Measurements from ENCODE around the gene NR1D1. TPM values are rescaled to one million over a fixed set of nuclear protein-coding genes. Genes with fewer than 3 reads are reported as not detected.

NR1D1 gene
- total RNA-seq, 2 experiments from 2014 or later: 5.0 to 5.8 TPM

DNA sequence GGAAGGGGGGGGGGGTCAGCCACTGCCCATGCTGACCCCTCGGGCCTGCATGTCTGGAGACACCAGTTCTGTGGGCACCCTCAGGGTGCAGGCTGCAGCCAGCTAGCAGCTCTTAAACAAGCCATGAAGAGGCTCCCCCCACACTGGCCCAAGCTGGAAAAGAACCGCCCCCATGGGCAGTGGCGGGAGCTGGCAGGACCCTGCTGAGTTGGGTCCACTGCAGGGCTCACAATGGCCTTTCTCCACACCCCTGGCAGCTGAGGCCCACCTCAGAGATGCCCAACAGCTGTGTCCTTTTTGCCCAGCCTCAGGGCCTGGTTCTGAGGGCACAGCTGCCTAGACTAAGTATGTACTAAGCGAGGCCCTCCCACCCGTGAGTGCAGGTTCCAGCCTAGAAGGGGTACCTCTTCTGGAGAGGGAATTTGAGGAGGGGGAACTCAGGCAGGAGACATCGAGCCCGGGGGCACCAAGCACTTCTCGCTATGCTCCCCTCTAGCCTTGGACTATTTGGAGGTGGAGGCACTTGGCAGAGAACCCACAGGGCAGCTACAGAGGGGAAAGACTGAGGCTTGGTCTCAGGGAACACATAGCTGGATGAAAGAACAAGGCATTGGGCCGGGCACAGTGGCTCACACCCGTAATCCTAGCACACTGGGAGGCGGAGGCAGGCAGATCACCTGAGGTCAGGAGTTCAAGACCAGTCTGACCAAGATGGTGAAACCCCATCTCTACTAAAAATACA, 34.4 kb downstream of the NR1D1 start:
- ATAC-seq (ENCODE audit: low read depth) (no peak), DNase-seq (no peak)
- POLR2A ChIA-PET: interaction anchor here (0.5 to 1.5 kb wide), 5 partner anchors 12 to 1797 kb away, joined by 3 to 4 read pairs (median 4); partner anchors contain the start of genes CASC3 and MED24
- H3K9me3 Mint-ChIP-seq: no peaks in the 10 kb centered on the region
- peaks cover 27% of the 10 kb centered on the region for H3K27me3 Mint-ChIP-seq
- no peaks in the 10 kb centered on the region for H3K36me3 Mint-ChIP-seq
- no peak overlapping the region for H3K4me3 Mint-ChIP-seq
- H3K27ac Mint-ChIP-seq: no peak overlapping the region
- peaks cover 55% of the 10 kb centered on the region for H3K4me1 Mint-ChIP-seq

DNA sequence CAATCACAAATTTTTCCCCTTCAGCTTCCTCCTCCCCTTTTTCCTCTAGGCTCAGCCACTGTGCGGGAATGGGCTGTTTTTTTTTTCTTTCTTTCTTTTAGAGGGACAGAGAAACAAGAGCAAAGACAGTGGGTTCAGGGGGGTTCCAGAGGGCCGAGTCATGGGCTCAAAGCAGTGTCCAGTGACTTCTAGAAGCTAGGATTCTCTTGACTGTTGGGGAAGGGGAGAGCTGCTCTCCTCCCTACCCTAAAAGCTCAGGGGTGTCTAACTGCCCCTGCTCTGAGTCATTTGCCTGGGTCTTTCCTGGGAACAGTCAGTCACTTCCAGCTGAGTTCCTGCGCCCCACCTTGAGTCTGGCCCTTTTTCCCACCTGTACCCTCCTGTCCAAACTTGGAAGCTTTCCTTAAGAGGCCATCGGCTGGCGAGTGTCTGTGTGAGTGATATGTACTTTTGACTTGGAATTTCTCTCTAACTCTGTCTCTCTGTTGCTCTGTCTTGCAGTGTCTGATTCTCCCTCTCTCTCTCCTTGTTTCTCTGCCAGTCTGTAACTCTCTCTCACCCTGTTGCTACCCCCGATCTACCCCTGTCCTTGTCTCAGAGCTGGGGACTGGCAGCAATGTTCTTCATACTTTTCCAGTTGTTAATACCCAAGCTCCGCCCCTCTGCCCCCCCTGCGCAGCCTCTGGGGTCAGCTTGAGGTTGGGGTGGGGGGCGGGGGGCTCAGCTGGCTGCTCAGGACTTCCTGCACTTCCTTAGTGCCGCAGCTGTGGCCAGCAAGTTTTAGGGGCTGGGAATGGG, 35.2 kb downstream of the NR1D1 start:
- POLR2A ChIA-PET: interaction anchor here (0.5 to 1.5 kb wide), 2 partner anchors 11 to 1798 kb away, joined by 3 to 4 read pairs; partner anchors contain the start of gene MED24
- Mint-ChIP-seq H3K4me3 (no peak overlapping the region), H3K27ac (no peak overlapping the region), H3K9me3 (no peaks in the 10 kb centered on the region), H3K36me3 (no peaks in the 10 kb centered on the region), H3K4me1 (peaks cover 51% of the 10 kb centered on the region), H3K27me3 (peaks cover 30% of the 10 kb centered on the region)
- DNase-seq: no peak
- ATAC-seq (ENCODE audit: low read depth): no peak

DNA sequence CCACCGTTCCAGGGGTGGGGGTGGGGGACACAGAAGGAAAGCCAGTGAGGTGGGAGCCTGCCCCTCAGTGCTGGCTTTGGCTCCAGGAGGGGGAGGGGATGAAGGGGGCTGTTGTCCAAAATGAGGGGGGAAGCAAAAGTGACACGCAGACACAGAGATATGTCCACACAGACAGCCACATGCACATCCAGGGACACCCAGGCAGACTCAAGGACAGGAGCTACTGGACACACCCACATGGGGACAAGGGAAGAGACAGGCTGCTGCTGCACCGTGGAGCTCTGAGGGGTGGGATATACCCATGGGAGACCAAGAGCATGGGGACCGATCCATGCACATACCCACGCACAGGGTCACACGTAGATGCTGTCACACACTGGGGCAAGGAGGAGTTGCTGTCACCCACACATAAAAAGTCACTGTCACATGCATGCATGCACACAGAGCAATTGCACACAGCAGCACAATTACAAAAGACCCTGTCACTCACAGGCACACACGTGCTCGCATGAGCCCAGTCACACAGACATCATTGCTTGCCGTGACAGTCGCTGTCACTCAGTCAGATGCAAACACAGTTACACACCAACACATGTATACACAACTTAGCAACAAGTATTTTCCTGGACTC, 36.4 kb downstream of the NR1D1 start:
- ATAC-seq (ENCODE audit: low read depth): no peak
- no peak for DNase-seq
- H3K27ac Mint-ChIP-seq: peak overlapping the region; percentile 64
- H3K9me3 Mint-ChIP-seq: no peaks in the 10 kb centered on the region
- no peaks in the 10 kb centered on the region for H3K36me3 Mint-ChIP-seq
- POLR2A ChIA-PET: interaction anchor here (1.2 to 1.5 kb wide), 3 partner anchors 10 to 49 kb away, joined by 3 to 8 read pairs (median 5); partner anchors contain the start of gene MED24
- peak overlapping the region; percentile 86 for H3K4me3 Mint-ChIP-seq
- H3K27me3 Mint-ChIP-seq: peaks cover 30% of the 10 kb centered on the region
- H3K4me1 Mint-ChIP-seq: peaks cover 40% of the 10 kb centered on the region

DNA sequence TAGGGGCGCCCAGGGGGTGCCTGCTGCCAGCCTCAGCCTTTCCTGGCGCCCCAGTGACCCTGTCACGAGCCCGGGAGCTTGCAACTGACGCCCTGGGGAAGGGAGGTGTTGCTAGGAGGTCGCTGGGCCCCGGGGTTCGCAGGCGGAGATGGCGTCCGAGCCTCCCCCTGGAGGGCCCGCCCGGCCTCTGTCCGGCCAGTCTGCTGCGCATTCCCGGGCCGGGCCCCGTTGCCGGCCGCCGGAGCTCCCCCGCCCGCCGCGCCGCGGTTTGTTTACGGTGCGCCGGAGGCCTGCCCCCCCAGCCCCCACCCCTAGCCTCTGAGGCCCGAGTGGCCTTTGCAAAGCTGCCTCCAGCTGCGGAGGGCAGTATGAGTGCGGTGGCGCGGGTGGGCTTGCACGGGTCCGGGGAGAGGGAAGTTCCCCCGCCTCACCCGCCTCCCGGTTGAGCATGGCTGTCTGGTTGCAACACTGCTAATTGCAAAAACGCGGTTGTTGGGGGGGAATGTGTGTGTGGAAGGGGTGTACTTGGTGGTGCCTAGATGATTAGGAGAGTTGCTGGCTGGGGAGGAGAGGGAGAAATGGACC, 37.1 kb downstream of the NR1D1 start:
- peaks cover 30% of the 10 kb centered on the region for H3K27me3 Mint-ChIP-seq
- peak overlapping the region; percentile 86 for H3K4me3 Mint-ChIP-seq
- ATAC-seq (ENCODE audit: low read depth): peak; percentile 41
- DNase-seq: no peak
- peak overlapping the region; percentile 64 for H3K27ac Mint-ChIP-seq
- peaks cover 35% of the 10 kb centered on the region for H3K4me1 Mint-ChIP-seq
- H3K36me3 Mint-ChIP-seq: no peaks in the 10 kb centered on the region
- no peaks in the 10 kb centered on the region for H3K9me3 Mint-ChIP-seq
- POLR2A ChIA-PET: interaction anchor here (1.2 to 1.5 kb wide), 3 partner anchors 9 to 49 kb away, joined by 3 to 8 read pairs (median 5); partner anchors contain the start of gene MED24

DNA sequence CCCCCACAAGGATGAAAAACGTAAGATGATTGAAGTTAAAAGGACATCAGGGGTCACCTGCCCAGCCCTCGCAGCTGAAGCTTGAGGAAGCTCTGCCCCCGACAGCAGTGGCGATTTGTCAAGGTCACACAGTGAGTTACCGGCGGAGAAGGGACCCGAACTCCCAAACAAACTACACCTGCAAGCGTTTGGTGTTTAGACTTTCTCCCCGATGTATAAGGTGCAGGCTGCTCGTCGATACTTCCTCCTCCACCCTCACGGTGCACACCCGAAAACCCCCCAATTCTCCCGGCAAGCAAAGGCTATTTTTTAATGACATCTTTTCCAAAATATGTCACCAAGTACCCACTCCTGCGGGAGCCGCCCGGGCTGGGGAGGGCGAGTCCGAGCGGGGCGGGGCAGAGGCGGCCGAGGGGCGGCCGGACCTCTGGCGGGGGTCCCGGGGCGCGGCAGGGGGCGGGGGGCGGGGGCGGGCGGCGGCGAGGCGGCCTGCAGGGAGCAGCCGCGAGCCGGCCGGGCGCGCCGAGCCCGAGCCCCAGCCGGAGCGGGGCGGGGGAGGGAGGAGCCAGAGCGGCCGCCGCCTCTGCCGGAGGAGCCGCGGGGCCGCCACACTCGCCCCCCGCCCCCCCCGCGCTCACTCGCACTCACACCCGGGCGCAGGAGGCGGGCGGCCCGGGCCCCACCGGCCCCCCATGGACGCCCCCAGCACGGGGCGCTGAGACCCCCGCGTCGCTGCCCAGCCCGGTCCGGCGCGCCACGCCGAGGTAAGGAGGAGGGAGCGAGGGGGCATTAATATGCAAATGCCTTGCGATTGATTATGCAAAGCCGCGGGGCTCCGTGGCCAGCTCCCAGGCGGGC, 37.8 kb downstream of the NR1D1 start, which contains the start of gene THRA:
Gene THRA (plus strand): TSS at position 637 of the 858 bp plus-strand sequence. CDS start 11,524 bp downstream, outside the sequence.
- Mint-ChIP-seq H3K4me1 (peaks cover 31% of the 10 kb centered on the region), H3K9me3 (no peaks in the 10 kb centered on the region), H3K27me3 (peaks cover 31% of the 10 kb centered on the region), H3K27ac (peak within 1 kb of the TSS; percentile 72), H3K4me3 (peak within 1 kb of the TSS; percentile 86), H3K36me3 (no peaks in the 10 kb centered on the region)
- POLR2A ChIA-PET: interaction anchor here (1.2 to 1.5 kb wide), 3 partner anchors 8 to 50 kb away, joined by 3 to 8 read pairs (median 5); partner anchors contain the start of gene MED24
- DNase-seq: peak; percentile 83
- ATAC-seq (ENCODE audit: low read depth): peak; percentile 91

DNA sequence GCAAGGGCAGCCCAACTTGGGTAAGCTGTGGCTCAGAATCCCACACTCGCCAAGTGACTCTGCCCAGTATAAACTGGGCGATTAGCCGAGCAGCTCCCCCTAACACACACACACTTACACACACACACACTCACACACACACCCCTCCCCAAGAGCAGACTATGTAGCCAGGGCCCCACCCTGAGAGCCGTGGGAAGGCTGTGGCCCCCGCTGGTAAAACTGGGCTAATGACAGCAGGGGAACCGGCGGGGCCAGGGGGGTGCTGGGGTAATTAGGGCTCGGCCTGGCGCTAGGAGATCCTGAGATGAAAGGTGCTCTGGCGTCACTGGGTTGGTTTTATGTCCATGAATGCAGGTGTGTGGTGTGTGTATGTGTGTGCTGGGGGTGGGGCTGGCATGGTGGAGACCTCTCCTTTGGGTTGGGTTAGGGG, 38.8 kb downstream of the NR1D1 start:
- Mint-ChIP-seq H3K9me3 (no peaks in the 10 kb centered on the region), H3K27me3 (peaks cover 33% of the 10 kb centered on the region), H3K4me3 (peak overlapping the region; percentile 85), H3K4me1 (peaks cover 27% of the 10 kb centered on the region), H3K36me3 (no peaks in the 10 kb centered on the region), H3K27ac (peak overlapping the region; percentile 21)
- POLR2A ChIA-PET: no interaction called here
- ATAC-seq (ENCODE audit: low read depth) (no peak), DNase-seq (no peak)

DNA sequence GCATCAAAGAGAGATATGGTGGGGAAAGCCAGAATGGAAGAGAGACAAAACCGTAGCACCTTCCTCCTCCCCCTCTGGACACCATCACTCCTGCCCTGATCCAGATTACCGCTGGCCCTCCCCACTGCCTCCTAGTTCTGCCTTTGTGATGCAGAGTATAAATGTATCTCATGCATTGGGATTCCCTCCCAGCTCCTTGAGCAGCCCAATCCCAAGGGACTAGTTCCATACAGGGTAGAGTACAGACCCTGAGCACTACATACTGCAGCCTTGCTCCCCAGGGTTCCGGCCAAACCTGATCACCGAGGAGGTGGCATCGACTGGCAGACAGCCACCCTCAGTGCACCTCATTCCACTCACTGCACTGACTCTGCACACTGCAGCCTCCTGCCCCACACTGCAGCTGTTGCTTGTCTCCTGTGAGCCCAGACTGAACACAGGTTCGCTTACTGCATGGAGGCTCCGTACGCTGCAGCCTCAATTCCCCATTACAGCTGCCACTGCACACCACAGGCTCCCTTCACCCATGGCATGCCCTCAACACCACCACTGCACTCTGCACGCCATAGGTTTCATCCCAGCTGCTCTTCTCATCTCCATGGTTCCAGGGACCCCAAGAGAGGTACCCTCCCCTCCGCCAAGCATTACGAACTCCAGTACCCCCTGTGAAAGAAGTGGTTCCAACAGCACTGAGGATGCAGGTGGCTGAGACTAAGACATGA, 39.3 kb downstream of the NR1D1 start:
- ATAC-seq (ENCODE audit: low read depth) (no peak), DNase-seq (no peak)
- Mint-ChIP-seq H3K9me3 (no peaks in the 10 kb centered on the region), H3K4me1 (peaks cover 27% of the 10 kb centered on the region), H3K36me3 (no peaks in the 10 kb centered on the region), H3K4me3 (no peak overlapping the region), H3K27me3 (peaks cover 33% of the 10 kb centered on the region), H3K27ac (no peak overlapping the region)
- POLR2A ChIA-PET: no interaction called here

DNA sequence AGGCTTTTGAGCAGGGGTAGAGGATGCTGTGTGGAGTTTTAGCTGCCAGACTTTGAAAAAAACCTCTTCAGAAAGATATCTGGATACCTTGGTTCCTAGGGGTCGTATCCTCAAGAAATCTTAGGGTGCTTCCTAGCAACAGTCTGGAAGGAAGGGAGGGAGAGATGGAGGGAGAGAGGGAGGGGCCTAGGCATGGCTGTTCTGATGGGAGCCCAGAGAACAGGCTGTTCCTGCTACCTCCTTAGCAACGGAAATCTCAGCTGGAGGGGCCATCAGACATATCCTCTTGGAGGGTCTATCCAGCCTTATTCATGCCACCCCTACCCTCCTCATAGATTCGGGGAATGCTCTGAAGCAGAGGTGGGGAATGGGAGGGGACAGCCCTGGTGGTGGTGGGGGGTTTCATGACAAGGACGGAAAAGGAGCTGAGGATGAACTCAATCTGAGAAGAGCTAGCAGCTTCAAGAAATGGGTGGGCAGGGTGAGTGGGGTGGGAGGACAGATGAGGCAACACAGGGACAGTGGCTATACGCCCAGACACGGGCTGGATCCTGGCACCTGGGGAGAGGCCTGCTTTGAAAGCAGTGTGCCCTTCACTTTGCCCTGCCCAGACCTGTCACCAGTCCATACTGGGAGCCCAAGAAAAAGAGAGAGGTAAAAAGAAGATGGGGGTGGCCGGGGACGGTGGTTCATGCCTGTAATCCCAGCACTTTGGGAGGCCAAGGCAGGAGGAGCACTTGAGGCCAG, 40.5 kb downstream of the NR1D1 start:
- DNase-seq: no peak
- Mint-ChIP-seq H3K27ac (no peak overlapping the region), H3K36me3 (no peaks in the 10 kb centered on the region), H3K4me3 (no peak overlapping the region), H3K9me3 (no peaks in the 10 kb centered on the region), H3K4me1 (peaks cover 23% of the 10 kb centered on the region), H3K27me3 (peaks cover 33% of the 10 kb centered on the region)
- POLR2A ChIA-PET: interaction anchor here (1.4 kb wide), 1 partner anchor 15 kb away, joined by 7 read pairs; no protein-coding TSS in a partner anchor
- ATAC-seq (ENCODE audit: low read depth): no peak

DNA sequence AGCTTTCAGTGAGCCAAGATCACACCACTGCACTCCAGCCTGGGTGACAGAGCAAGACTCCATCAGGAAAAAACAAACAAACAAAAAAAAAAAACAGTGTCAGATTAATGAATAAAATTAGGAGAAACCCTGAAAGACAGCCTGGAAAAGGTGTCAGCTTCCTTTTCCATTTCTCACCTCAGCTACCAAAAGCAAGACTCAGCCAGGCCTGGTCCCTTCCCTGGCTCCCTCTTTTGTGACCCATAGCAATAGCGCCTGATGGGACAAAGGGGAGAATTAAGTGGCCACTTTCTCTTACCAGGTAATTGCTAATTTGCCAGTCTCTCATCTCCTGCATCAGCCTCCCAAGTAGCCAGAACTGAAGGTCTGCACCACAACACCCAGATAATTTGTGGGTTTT, 41.5 kb downstream of the NR1D1 start:
- POLR2A ChIA-PET: interaction anchor here (1.4 kb wide), 1 partner anchor 14 kb away, joined by 7 read pairs; no protein-coding TSS in a partner anchor
- H3K4me3 Mint-ChIP-seq: no peak overlapping the region
- H3K9me3 Mint-ChIP-seq: no peaks in the 10 kb centered on the region
- H3K4me1 Mint-ChIP-seq: peaks cover 21% of the 10 kb centered on the region
- peaks cover 26% of the 10 kb centered on the region for H3K27me3 Mint-ChIP-seq
- no peak for DNase-seq
- H3K36me3 Mint-ChIP-seq: peaks cover 1% of the 10 kb centered on the region
- no peak for ATAC-seq (ENCODE audit: low read depth)
- H3K27ac Mint-ChIP-seq: no peak overlapping the region

DNA sequence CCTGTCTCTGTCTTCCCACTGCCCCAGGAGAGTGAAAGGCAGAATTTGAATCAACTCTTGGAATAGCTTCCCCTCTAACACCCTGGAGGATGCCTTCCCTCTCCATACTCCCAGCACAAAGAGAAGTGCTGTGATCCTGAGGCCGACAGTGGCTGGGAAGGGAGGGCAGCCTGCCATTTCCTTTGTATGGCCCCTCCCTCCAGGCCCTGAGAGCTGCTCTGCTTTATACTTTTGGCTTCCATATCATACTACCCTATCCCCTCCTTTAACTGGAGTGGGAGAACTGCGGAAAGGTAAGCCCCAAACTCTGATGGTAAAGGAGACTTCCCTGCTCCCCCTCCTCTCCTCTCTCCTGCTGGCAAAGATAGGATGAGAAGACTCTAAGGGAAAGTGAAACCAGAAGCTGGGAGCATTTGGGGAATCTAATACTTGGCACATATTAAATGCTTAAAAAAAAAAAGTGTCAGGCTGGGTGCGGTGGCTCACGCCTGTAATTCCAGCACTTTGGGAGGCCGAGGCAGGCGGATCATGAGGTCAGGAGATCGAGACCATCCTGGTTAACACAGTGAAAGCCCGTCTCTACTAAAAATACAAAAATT, 42.1 kb downstream of the NR1D1 start:
- ATAC-seq (ENCODE audit: low read depth) (no peak), DNase-seq (no peak)
- Mint-ChIP-seq H3K27me3 (peaks cover 21% of the 10 kb centered on the region), H3K9me3 (no peaks in the 10 kb centered on the region), H3K4me3 (no peak overlapping the region), H3K36me3 (peaks cover 1% of the 10 kb centered on the region), H3K4me1 (peaks cover 21% of the 10 kb centered on the region), H3K27ac (no peak overlapping the region)
- POLR2A ChIA-PET: interaction anchor here (1.4 kb wide), 1 partner anchor 13 kb away, joined by 7 read pairs; no protein-coding TSS in a partner anchor
